HepG2 (cell line): ENCODE measurements around the gene GUK1. TPM values are rescaled to one million over a fixed set of nuclear protein-coding genes. Genes with fewer than 3 reads are reported as not detected.
A peak's percentile ranks its signal among the peaks of the same experiment; 100 is the strongest.

ENCODE experiments used
- ARID3A ChIP-seq: IDR thresholded peaks from 2 replicates; pipeline ENCODE4 v1.6.1; 2012; ENCODE audit warnings: low read depth, low read length, improper control_type of control experiment
- EZH2 ChIP-seq: conservative IDR thresholded peaks from 2 replicates; pipeline ENCODE4 v1.6.1; 2012; ENCODE audit warnings: mild to moderate bottlenecking, low read depth, low read length, moderate library complexity
- HOXA5 ChIP-seq: sonication (generic); formaldehyde crosslinking; IDR thresholded peaks from 2 replicates; pipeline ENCODE4 v1.4.0; 2020; ENCODE audit warnings: missing genetic modification reagents
- JUN ChIP-seq: sonication (generic); formaldehyde crosslinking; IDR thresholded peaks from 2 replicates; pipeline ENCODE4 v1.4.0; 2020; ENCODE audit warnings: mild to moderate bottlenecking, missing genetic modification reagents
- MBNL3 ChIP-seq: fragments of 250-450 bp; sonication (Bioruptor Pico); conservative IDR thresholded peaks from 2 replicates; pipeline ENCODE4 v1.8.0; 2022; ENCODE audit warnings: mild to moderate bottlenecking, inconsistent platforms
- NRL ChIP-seq: sonication (generic); formaldehyde crosslinking; IDR thresholded peaks from 2 replicates; pipeline ENCODE4 v1.5.0; 2020; ENCODE audit warnings: missing genetic modification reagents, mild to moderate bottlenecking, moderate library complexity, borderline replicate concordance
- POGZ ChIP-seq: sonication (generic); formaldehyde crosslinking; IDR thresholded peaks from 2 replicates; pipeline ENCODE4 v1.4.0; 2020; ENCODE audit warnings: mild to moderate bottlenecking, missing genetic modification reagents
- SIN3A ChIP-seq: IDR thresholded peaks from 2 replicates; pipeline ENCODE4 v1.6.1; 2011; ENCODE audit warnings: low read depth, mild to moderate bottlenecking, control low read depth, low read length, borderline replicate concordance
- ZFX ChIP-seq: sonication (generic); formaldehyde crosslinking; IDR thresholded peaks from 2 replicates; pipeline ENCODE4 v1.4.0; 2020; ENCODE audit warnings: mild to moderate bottlenecking, low read depth, missing genetic modification reagents, moderate library complexity
- ZNF20 ChIP-seq: sonication (generic); formaldehyde crosslinking; IDR thresholded peaks from 2 replicates; pipeline ENCODE4 v1.4.0; 2020; ENCODE audit warnings: mild to moderate bottlenecking, moderate library complexity, missing genetic modification reagents
- ZNF235 ChIP-seq: sonication (generic); formaldehyde crosslinking; IDR thresholded peaks from 2 replicates; pipeline ENCODE4 v1.8.1; 2023; ENCODE audit warnings: mild to moderate bottlenecking, missing genetic modification reagents, borderline replicate concordance
- ZNF496 ChIP-seq: sonication (generic); formaldehyde crosslinking; IDR thresholded peaks from 2 replicates; pipeline ENCODE4 v1.8.1; 2023; ENCODE audit warnings: mild to moderate bottlenecking, moderate library complexity, missing genetic modification reagents; ENCODE audit not compliant: insufficient replicate concordance
- ZNF546 ChIP-seq: sonication (generic); formaldehyde crosslinking; conservative IDR thresholded peaks from 2 replicates; pipeline ENCODE4 v1.8.1; 2023; ENCODE audit warnings: mild to moderate bottlenecking, missing genetic modification reagents
- ZNF646 ChIP-seq: sonication (generic); formaldehyde crosslinking; IDR thresholded peaks from 2 replicates; pipeline ENCODE4 v1.9.0; 2021; ENCODE audit warnings: mild to moderate bottlenecking, missing genetic modification reagents
- ZNF788 ChIP-seq: sonication (generic); formaldehyde crosslinking; IDR thresholded peaks from 2 replicates; pipeline ENCODE4 v1.5.0; 2020; ENCODE audit warnings: mild to moderate bottlenecking, missing genetic modification reagents, borderline replicate concordance
- polyA plus RNA-seq, 8 experiments: library from polyadenylated mRNA; depleted of rRNA in 3 of 8; stranded (reverse) in 7 of 8; unstranded in 1 of 8; fragments of >200 nt; fragmentation: Illumina TruSeq in 4 of 8; extraction: Trizol in 4 of 8; gene quantifications; 2 replicates each; pipeline versions ENCODE4 v1.2.1 to v1.2.3, GENCODE V29; 2011 to 2016; ENCODE audit warnings: low read depth in 4 of 8, missing spikeins in 1 of 8, mixed read lengths in 1 of 8; ENCODE audit not compliant: insufficient read depth in 1 of 8
- total RNA-seq, 5 experiments: library from RNA; depleted of rRNA; stranded (reverse); fragments of >200 nt; fragmentation: Illumina TruSeq; extraction: Trizol; gene quantifications; 2 replicates each; pipeline ENCODE4 v1.2.3, GENCODE V29; 2016; ENCODE audit warnings: low read depth in 1 of 5
- TF ChIP-seq, protein P1 (sequence below): sonication (generic); formaldehyde crosslinking; IDR thresholded peaks from 2 replicates; pipeline ENCODE4 v1.9.0; 2021; ENCODE audit warnings: missing genetic modification reagents, borderline replicate concordance
- TF ChIP-seq, protein P2 (sequence below): sonication (generic); formaldehyde crosslinking; IDR thresholded peaks from 2 replicates; pipeline ENCODE4 v1.8.0; 2022; ENCODE audit warnings: missing genetic modification reagents, low read depth, mild to moderate bottlenecking, borderline replicate concordance

The GUK1 gene
- total and polyA plus RNA-seq, 2 of the 13 experiments (the other 11 are each of a cell fraction or from before 2014, with no cell fraction given) = 116 to 154 TPM

- TF ChIP-seq ZNF646 (CRISPR knock-in tag) = no peak
- TF ChIP-seq, protein P1, sequence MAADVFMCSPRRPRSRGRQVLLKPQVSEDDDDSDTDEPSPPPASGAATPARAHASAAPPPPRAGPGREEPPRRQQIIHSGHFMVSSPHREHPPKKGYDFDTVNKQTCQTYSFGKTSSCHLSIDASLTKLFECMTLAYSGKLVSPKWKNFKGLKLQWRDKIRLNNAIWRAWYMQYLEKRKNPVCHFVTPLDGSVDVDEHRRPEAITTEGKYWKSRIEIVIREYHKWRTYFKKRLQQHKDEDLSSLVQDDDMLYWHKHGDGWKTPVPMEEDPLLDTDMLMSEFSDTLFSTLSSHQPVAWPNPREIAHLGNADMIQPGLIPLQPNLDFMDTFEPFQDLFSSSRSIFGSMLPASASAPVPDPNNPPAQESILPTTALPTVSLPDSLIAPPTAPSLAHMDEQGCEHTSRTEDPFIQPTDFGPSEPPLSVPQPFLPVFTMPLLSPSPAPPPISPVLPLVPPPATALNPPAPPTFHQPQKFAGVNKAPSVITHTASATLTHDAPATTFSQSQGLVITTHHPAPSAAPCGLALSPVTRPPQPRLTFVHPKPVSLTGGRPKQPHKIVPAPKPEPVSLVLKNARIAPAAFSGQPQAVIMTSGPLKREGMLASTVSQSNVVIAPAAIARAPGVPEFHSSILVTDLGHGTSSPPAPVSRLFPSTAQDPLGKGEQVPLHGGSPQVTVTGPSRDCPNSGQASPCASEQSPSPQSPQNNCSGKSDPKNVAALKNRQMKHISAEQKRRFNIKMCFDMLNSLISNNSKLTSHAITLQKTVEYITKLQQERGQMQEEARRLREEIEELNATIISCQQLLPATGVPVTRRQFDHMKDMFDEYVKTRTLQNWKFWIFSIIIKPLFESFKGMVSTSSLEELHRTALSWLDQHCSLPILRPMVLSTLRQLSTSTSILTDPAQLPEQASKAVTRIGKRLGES (CRISPR knock-in tag) = no peak
- peak; percentile 85; the same call in 1 of the 2 replicates for TF ChIP-seq SIN3A
- no peak for TF ChIP-seq ZNF20 (CRISPR knock-in tag)
- TF ChIP-seq EZH2 = no peak
- TF ChIP-seq POGZ (CRISPR knock-in tag) = 0 out of 2 replicates have a peak, but pooled peaks have one; percentile 8
- TF ChIP-seq, protein P2, sequence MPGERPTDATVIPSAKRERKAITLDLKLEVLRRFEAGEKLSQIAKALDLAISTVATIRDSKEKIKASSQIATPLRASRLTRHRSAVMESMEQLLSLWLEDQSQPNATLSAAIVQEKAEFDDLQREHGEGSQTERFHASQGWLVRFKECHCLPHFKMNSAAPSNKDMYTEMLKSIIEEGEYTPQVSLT = no peak
- TF ChIP-seq ARID3A = no peak
- TF ChIP-seq ZNF235 (CRISPR knock-in tag) = no peak
- TF ChIP-seq NRL (CRISPR knock-in tag) = no peak
- no peak for TF ChIP-seq ZNF496
- no peak for TF ChIP-seq ZFX
- TF ChIP-seq ZNF546 (CRISPR knock-in tag) = no peak
- no peak for TF ChIP-seq HOXA5 (CRISPR knock-in tag)
- no peak for TF ChIP-seq MBNL3
- no peak; the same call in 1 of the 2 replicates for TF ChIP-seq JUN (CRISPR knock-in tag)
- no peak for TF ChIP-seq ZNF788 (CRISPR knock-in tag)
Observed at GRCh38 chr1:228166170-228166936, 26.3 kb downstream of the GUK1 start (continued).
